ENCODE results near the gene DLK1. TPM values are rescaled to one million over a fixed set of nuclear protein-coding genes. Genes with fewer than 3 reads are reported as not detected.

Gene DLK1
- total RNA-seq, 1 experiment from 2014 or later = 3.3 TPM

DNA sequence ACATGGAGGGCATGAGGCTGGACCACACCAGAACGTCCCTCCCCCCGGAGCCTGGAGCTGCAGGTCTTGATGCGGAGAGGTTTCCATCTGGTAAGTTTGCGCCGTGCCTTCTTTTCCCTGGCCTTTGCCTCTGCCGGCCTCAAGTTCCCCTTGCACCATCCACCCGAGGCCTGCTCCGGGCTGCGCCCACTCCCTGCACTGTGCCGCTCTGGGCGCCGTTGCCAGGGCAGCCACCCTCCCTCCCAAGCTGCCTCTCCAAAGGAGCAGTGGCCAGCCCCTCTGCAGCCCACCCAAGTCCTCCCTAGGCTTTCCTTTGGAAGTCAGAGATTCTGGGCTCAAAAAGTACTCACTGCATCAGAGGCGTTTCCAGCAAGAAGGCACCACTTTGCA, 53.0 kb downstream of the DLK1 start:
- ATAC-seq = no peak
- DNase-seq (ENCODE audit: low spot score) = no peak
- Mint-ChIP-seq H3K36me3 (no peaks in the 10 kb centered on the region), H3K4me3 (no peak overlapping the region), H3K27ac (no peak overlapping the region), H3K27me3 (ENCODE audit: low read depth) (no peaks in the 10 kb centered on the region; the same call in 1 of the 2 replicates), H3K9me3 (no peaks in the 10 kb centered on the region), H3K4me1 (no peaks in the 10 kb centered on the region)
- ChIA-PET CTCF (interaction anchor here (0.8 to 1.7 kb wide), 2 partner anchors 9 to 70 kb away, joined by 3 to 4 read pairs; no protein-coding TSS in a partner anchor), POLR2A (no interaction called here)
- TF ChIP-seq ZNF219 (CRISPR knock-in tag; IDR thresholded peaks at IDR 0.05; ENCODE audit: borderline replicate concordance) = no peak
- no peak for TF ChIP-seq NFE2L1 (CRISPR knock-in tag; IDR thresholded peaks at IDR 0.05)
- TF ChIP-seq, protein P1, sequence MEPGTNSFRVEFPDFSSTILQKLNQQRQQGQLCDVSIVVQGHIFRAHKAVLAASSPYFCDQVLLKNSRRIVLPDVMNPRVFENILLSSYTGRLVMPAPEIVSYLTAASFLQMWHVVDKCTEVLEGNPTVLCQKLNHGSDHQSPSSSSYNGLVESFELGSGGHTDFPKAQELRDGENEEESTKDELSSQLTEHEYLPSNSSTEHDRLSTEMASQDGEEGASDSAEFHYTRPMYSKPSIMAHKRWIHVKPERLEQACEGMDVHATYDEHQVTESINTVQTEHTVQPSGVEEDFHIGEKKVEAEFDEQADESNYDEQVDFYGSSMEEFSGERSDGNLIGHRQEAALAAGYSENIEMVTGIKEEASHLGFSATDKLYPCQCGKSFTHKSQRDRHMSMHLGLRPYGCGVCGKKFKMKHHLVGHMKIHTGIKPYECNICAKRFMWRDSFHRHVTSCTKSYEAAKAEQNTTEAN (CRISPR knock-in tag; IDR thresholded peaks at IDR 0.05) = no peak
- TF ChIP-seq JAZF1 (CRISPR knock-in tag; IDR thresholded peaks at IDR 0.05) = no peak
- TF ChIP-seq NFATC4 (CRISPR knock-in tag; IDR thresholded peaks at IDR 0.05) = no peak
- TF ChIP-seq KAT7 (CRISPR knock-in tag; IDR thresholded peaks at IDR 0.05; ENCODE audit: borderline replicate concordance) = no peak
- no peak for TF ChIP-seq FOXK1 (CRISPR knock-in tag; IDR thresholded peaks at IDR 0.05)
- TF ChIP-seq, protein P2, sequence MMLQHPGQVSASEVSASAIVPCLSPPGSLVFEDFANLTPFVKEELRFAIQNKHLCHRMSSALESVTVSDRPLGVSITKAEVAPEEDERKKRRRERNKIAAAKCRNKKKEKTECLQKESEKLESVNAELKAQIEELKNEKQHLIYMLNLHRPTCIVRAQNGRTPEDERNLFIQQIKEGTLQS (CRISPR knock-in tag; conservative IDR thresholded peaks at IDR 0.05) = no peak
- no peak for TF ChIP-seq ZNF263 (CRISPR knock-in tag; IDR thresholded peaks at IDR 0.05; ENCODE audit: low read depth)

DNA sequence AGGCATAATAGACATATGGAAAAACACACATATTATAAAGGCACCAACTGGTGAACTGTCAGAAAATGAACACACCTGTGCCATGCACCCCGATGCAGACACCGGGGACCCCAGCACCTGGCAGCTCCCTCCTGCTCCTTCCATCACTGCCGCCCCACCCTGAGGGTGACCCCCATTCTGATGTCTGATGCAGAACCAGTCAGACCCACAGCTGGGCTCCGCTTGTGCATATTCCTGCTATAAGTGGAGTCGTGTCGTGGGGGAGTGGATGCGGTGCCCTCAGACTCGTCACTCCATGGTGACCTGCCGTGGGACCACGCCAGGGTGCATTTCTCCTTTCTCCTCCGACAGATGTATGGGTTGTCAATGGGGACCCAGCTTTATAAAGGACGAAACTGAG, 53.6 kb downstream of the DLK1 start:
- no peak for ATAC-seq
- Mint-ChIP-seq H3K9me3 (no peaks in the 10 kb centered on the region), H3K4me3 (no peak overlapping the region)

DNA sequence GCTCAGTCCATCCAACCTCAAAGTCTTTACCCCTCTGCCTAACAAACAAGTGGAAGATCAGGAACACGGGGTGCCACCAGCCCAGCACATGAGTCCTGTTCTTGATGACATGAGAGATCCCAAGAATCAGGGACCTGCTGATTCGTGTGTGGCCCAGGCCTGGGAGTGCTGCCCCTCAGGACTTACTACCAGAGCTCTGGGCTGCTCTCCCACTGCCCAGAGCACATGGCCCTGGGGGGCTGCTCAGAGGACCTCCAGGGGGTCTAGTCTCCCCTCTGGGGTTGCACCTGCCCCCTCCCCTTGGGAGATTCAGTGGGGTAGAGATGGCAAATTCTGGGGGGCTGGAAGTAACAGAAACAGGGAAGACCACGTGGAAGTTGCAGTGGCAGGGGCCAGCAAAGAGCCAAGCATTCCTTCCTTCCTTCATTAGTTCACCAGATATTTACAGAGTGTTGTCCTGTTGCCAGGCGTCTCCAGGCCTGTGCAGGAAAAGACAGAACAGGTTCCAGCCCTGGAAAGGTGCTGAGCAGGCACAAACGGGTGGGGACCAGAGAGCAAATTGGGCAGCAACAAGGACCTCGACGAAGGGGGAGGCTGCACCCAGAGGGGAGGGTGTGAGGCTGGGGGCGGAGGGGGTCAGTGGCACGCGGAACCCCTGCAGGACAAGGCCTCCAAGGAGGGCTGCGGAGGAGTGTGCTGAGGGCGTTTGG, 54.1 kb downstream of the DLK1 start:
- DNase-seq (ENCODE audit: low spot score) (no peak), ATAC-seq (no peak)
- Mint-ChIP-seq H3K4me3 (no peak overlapping the region), H3K27ac (no peak overlapping the region), H3K9me3 (no peaks in the 10 kb centered on the region), H3K27me3 (ENCODE audit: low read depth) (no peaks in the 10 kb centered on the region; the same call in 1 of the 2 replicates), H3K36me3 (no peaks in the 10 kb centered on the region), H3K4me1 (no peaks in the 10 kb centered on the region)
- POLR2A ChIA-PET = no interaction called here
- CTCF ChIA-PET = no interaction called here
- no peak for TF ChIP-seq ZNF219 (CRISPR knock-in tag; IDR thresholded peaks at IDR 0.05; ENCODE audit: borderline replicate concordance)
- TF ChIP-seq, protein P3, sequence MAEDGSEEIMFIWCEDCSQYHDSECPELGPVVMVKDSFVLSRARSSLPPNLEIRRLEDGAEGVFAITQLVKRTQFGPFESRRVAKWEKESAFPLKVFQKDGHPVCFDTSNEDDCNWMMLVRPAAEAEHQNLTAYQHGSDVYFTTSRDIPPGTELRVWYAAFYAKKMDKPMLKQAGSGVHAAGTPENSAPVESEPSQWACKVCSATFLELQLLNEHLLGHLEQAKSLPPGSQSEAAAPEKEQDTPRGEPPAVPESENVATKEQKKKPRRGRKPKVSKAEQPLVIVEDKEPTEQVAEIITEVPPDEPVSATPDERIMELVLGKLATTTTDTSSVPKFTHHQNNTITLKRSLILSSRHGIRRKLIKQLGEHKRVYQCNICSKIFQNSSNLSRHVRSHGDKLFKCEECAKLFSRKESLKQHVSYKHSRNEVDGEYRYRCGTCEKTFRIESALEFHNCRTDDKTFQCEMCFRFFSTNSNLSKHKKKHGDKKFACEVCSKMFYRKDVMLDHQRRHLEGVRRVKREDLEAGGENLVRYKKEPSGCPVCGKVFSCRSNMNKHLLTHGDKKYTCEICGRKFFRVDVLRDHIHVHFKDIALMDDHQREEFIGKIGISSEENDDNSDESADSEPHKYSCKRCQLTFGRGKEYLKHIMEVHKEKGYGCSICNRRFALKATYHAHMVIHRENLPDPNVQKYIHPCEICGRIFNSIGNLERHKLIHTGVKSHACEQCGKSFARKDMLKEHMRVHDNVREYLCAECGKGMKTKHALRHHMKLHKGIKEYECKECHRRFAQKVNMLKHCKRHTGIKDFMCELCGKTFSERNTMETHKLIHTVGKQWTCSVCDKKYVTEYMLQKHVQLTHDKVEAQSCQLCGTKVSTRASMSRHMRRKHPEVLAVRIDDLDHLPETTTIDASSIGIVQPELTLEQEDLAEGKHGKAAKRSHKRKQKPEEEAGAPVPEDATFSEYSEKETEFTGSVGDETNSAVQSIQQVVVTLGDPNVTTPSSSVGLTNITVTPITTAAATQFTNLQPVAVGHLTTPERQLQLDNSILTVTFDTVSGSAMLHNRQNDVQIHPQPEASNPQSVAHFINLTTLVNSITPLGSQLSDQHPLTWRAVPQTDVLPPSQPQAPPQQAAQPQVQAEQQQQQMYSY (CRISPR knock-in tag; IDR thresholded peaks at IDR 0.05) = no peak
- TF ChIP-seq, protein P4, sequence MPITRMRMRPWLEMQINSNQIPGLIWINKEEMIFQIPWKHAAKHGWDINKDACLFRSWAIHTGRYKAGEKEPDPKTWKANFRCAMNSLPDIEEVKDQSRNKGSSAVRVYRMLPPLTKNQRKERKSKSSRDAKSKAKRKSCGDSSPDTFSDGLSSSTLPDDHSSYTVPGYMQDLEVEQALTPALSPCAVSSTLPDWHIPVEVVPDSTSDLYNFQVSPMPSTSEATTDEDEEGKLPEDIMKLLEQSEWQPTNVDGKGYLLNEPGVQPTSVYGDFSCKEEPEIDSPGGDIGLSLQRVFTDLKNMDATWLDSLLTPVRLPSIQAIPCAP (CRISPR knock-in tag; IDR thresholded peaks at IDR 0.05) = no peak
- TF ChIP-seq, protein P5, sequence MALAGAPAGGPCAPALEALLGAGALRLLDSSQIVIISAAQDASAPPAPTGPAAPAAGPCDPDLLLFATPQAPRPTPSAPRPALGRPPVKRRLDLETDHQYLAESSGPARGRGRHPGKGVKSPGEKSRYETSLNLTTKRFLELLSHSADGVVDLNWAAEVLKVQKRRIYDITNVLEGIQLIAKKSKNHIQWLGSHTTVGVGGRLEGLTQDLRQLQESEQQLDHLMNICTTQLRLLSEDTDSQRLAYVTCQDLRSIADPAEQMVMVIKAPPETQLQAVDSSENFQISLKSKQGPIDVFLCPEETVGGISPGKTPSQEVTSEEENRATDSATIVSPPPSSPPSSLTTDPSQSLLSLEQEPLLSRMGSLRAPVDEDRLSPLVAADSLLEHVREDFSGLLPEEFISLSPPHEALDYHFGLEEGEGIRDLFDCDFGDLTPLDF (CRISPR knock-in tag; IDR thresholded peaks at IDR 0.05) = no peak
- no peak for TF ChIP-seq ZNF121 (CRISPR knock-in tag; IDR thresholded peaks at IDR 0.05)
- TF ChIP-seq ZNF138 (CRISPR knock-in tag; conservative IDR thresholded peaks at IDR 0.05) = no peak

More for the DNA sequence above, 53.6 kb downstream of the DLK1 start:
- Mint-ChIP-seq H3K27me3 (ENCODE audit: low read depth) (no peaks in the 10 kb centered on the region; the same call in 1 of the 2 replicates), H3K36me3 (no peaks in the 10 kb centered on the region), H3K4me1 (no peaks in the 10 kb centered on the region), H3K27ac (no peak overlapping the region)
- no peak for DNase-seq (ENCODE audit: low spot score)
- TF ChIP-seq CBFB (CRISPR knock-in tag; IDR thresholded peaks at IDR 0.05; ENCODE audit: low read depth) (no peak), JUN (CRISPR knock-in tag; IDR thresholded peaks at IDR 0.05) (no peak), ELF4 (CRISPR knock-in tag; IDR thresholded peaks at IDR 0.05; ENCODE audit: low read depth) (no peak), TP53 (CRISPR knock-in tag; IDR thresholded peaks at IDR 0.05) (no peak), ZNF396 (CRISPR knock-in tag; IDR thresholded peaks at IDR 0.05; ENCODE audit: borderline replicate concordance) (no peak), ZNF219 (CRISPR knock-in tag; IDR thresholded peaks at IDR 0.05; ENCODE audit: borderline replicate concordance) (no peak), ZNF121 (CRISPR knock-in tag; IDR thresholded peaks at IDR 0.05) (no peak)
- TF ChIP-seq, protein P6, sequence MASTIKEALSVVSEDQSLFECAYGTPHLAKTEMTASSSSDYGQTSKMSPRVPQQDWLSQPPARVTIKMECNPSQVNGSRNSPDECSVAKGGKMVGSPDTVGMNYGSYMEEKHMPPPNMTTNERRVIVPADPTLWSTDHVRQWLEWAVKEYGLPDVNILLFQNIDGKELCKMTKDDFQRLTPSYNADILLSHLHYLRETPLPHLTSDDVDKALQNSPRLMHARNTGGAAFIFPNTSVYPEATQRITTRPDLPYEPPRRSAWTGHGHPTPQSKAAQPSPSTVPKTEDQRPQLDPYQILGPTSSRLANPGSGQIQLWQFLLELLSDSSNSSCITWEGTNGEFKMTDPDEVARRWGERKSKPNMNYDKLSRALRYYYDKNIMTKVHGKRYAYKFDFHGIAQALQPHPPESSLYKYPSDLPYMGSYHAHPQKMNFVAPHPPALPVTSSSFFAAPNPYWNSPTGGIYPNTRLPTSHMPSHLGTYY (CRISPR knock-in tag; IDR thresholded peaks at IDR 0.05) = no peak
- CTCF ChIA-PET = interaction anchor here (0.8 kb wide), 1 partner anchor 70 kb away, joined by 3 read pairs; no protein-coding TSS in a partner anchor
- POLR2A ChIA-PET = no interaction called here
